ENCODE results near the gene HNRNPR. TPM values are rescaled to one million over a fixed set of nuclear protein-coding genes. Genes with fewer than 3 reads are reported as not detected.

The HNRNPR gene
- total RNA-seq, 1 experiment from 2014 or later: 194 TPM

DNA sequence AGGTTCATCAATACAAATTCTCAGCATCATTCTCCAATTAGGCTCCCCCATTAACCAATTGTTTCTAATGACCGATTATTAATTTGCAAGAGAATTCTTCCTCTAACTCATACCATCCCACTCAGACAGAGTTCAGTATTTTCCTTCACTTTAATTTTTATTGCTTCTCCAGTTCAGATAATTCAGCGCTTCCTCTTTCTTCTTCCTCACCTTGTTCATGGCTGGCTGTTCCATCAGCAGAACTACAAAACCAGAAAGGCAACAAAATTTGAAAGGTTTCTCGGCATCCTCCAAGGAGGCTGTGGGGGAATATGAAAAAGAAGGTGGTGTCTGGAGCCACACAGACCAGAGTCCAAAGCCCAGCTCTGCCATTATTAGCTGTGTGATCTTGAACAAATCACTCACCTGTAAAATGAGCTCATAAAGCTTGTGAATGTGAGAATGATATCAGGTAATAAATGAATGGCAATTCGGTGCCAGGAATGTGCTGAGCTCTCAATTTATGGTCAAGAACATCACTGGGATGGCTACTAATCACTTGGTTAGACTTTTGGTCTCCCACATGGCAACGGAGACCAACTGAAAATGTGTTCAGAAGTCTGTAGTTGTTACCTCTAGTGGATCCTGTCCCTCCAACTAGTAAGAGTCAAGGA is 37.3 kb upstream of the HNRNPR start:
- Histone ChIP-seq H3K9me3 (ENCODE audit: control insufficient read depth in 1 of 2, insufficient read depth in 1 of 2, low read depth in 1 of 2, low read length in 2 of 2) (no peaks in the 10 kb centered on the region), H3K4me3 (replicated peaks in 1 of 2; ENCODE audit: low read depth in 1 of 2, low read length in 2 of 2) (no peak overlapping the region), H3K79me2 (ENCODE audit: insufficient read depth, low read length) (no peaks in the 10 kb centered on the region), H3K27me3 (ENCODE audit: insufficient read depth, low read length) (no peaks in the 10 kb centered on the region), H3K27ac (ENCODE audit: low read depth, low read length) (no peak overlapping the region), H3K4me1 (ENCODE audit: control insufficient read depth in 1 of 2, insufficient read depth in 2 of 2, low read length in 2 of 2) (peaks cover 23 to 38% of the 10 kb centered on the region in 2 experiments), H3K4me2 (ENCODE audit: low read length) (no peak overlapping the region), H3K36me3 (ENCODE audit: control insufficient read depth in 1 of 2, insufficient read depth in 2 of 2, low read length in 2 of 2) (no peaks in the 10 kb centered on the region), H3K9me2 (ENCODE audit: insufficient read depth) (no peaks in the 10 kb centered on the region), H2AFZ (ENCODE audit: low read depth, low read length, poor library complexity, severe bottlenecking) (no peak overlapping the region), H3K9ac (ENCODE audit: low read length) (no peak overlapping the region), H4K20me1 (ENCODE audit: insufficient read depth) (no peaks in the 10 kb centered on the region)
- BruUV-seq (replicated peaks): no TSS peak
- ChIA-PET POLR2A (interaction anchor here (0.6 kb wide), 1 partner anchor 256 kb away, joined by 3 read pairs; no protein-coding TSS in a partner anchor), CTCF (interaction anchor here (1.2 kb wide), 1 partner anchor 23 kb away, joined by 4 read pairs; no protein-coding TSS in a partner anchor), RAD21 (ENCODE audit: low non-redundant PET in 1 of 2, low total read pairs in 2 of 2, uncharacterized antibody in 2 of 2, unreplicated experiment in 2 of 2) (no interaction called here)
- DNase-seq (ENCODE audit: low read depth, low spot score): no peak
- ATAC-seq: no peak
- TF ChIP-seq REST (IDR thresholded peaks at IDR 0.05; ENCODE audit: low read depth) (no peak), CTCF (IDR thresholded peaks at IDR 0.05 in 2 of 3, conservative IDR thresholded peaks at IDR 0.05 in 1 of 3; ENCODE audit: borderline replicate concordance in 1 of 3, insufficient read depth in 1 of 3, low read depth in 2 of 3, low read length in 2 of 3) (no peak)
- intact Hi-C loops (cut with micrococcal nuclease): no loop called here
